Measurements from ENCODE around the gene ISYNA1. TPM values are rescaled to one million over a fixed set of nuclear protein-coding genes. Genes with fewer than 3 reads are reported as not detected.
"Not testable (repeated sequence)": the region's sequence is repeated elsewhere in the genome, so short reads cannot be mapped to it uniquely, and the experiment has no call there.

Gene ISYNA1
- total and polyA plus RNA-seq, 9 donors: 85.8 to 221 (median 165) TPM

DNA sequence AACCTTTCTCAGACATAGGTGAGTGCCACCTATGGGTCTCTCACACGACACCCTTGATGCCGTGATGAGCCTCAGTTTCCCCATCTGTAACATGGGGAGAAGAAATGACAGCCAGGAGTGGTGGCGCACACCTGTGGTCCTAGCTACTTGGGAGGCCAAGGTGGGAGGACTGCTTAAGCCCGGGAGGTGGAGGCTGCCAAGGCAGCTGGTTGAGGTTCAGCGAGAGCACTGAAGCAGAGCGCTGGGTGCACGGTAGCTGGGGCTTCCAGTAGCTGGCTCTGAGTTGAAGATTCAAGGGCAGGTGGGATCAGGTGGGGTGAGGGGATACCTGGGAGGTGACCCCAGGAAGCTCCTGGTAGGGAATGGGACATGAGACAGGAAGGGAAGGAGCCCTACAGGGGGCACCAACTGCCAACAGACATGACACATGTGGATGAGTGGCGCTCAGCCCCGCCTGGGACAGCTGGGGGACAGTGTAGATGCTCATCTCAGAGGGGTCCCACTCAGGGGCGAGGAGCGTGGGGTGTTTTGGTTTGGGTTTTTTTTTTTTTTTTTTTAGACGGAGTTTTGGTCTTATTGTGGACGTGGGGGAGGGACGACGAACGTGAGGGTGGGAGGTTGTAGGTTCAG lies 25.2 kb downstream of the ISYNA1 start:
- Histone ChIP-seq H3K9me3 (replicated peaks; ENCODE audit: control insufficient read depth, low read depth, low read length) (no peaks in the 10 kb centered on the region), H3K27me3 (ENCODE audit: control insufficient read depth, insufficient read depth, low read length) (peaks cover 2% of the 10 kb centered on the region), H3K4me1 (ENCODE audit: control insufficient read depth, insufficient read depth, low read length) (peaks cover 43% of the 10 kb centered on the region), H3K27ac (ENCODE audit: low read length) (no peak overlapping the region), H3K4me3 (ENCODE audit: low read length) (no peak overlapping the region), H3K36me3 (ENCODE audit: control insufficient read depth, insufficient read depth, low read length) (no peaks in the 10 kb centered on the region)
- 79% methylated on average over 15 of the region's 16 CpGs for WGBS (ENCODE audit: insufficient coverage)
- DNase-seq: peak; percentile 29

DNA sequence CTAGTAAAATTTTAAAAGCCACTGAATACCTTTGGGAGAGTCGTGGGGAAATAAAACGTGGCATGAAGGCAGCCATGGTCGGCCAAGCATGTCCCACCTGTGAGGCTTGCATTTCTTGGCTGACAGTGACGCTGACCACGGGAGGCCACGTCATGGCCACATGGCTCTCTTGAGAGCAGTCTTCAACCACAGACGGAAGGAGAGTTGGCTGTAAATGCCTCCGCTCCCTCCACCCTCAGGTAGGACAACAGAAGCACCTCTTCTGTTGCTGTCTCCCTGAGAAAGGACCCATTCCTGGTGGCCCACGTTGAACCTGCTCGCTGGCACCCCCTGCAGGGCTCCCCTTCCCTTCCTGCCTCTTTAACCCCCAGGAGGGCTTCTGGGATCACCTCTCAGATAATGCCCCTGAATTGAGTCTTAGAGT lies 29.9 kb downstream of the ISYNA1 start:
- DNase-seq: no peak
- no peaks in the 10 kb centered on the region for H3K27me3 ChIP-seq (ENCODE audit: control insufficient read depth, insufficient read depth, low read length)
- H3K4me3 ChIP-seq (ENCODE audit: low read length): no peak overlapping the region
- H3K9me3 ChIP-seq (replicated peaks; ENCODE audit: control insufficient read depth, low read depth, low read length): no peaks in the 10 kb centered on the region
- H3K36me3 ChIP-seq (ENCODE audit: control insufficient read depth, insufficient read depth, low read length): no peaks in the 10 kb centered on the region
- WGBS (ENCODE audit: insufficient coverage): 28% methylated on average over 10 of the region's 10 CpGs
- H3K4me1 ChIP-seq (ENCODE audit: control insufficient read depth, insufficient read depth, low read length): peaks cover 16% of the 10 kb centered on the region
- H3K27ac ChIP-seq (ENCODE audit: low read length): no peak overlapping the region

DNA sequence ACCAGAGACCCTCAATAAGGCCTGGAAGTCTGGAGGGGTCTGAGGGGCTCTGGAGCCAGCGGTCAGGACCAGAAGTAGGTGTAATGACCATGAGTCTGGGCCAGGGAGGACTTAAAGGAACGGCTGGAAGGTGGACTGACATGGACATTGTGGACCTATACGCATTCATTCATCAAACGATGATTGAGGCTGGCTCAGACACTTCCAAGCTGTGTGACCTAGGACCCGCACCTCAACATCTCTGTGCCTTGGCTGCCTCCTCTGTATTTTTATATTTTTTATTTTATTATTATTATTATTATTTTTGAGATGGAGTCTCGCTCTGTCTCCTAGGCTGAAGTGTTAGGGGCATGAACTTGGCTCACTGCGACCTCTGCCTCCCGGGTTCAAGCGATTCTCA lies 31.2 kb downstream of the ISYNA1 start:
- Histone ChIP-seq H3K27ac (ENCODE audit: low read length) (no peak overlapping the region), H3K27me3 (ENCODE audit: control insufficient read depth, insufficient read depth, low read length) (no peaks in the 10 kb centered on the region), H3K4me1 (ENCODE audit: control insufficient read depth, insufficient read depth, low read length) (peaks cover 25% of the 10 kb centered on the region), H3K4me3 (ENCODE audit: low read length) (no peak overlapping the region), H3K9me3 (replicated peaks; ENCODE audit: control insufficient read depth, low read depth, low read length) (no peaks in the 10 kb centered on the region), H3K36me3 (ENCODE audit: control insufficient read depth, insufficient read depth, low read length) (no peaks in the 10 kb centered on the region)
- no peak for DNase-seq
- 95% methylated on average over 4 of the region's 9 CpGs for WGBS (ENCODE audit: insufficient coverage)

DNA sequence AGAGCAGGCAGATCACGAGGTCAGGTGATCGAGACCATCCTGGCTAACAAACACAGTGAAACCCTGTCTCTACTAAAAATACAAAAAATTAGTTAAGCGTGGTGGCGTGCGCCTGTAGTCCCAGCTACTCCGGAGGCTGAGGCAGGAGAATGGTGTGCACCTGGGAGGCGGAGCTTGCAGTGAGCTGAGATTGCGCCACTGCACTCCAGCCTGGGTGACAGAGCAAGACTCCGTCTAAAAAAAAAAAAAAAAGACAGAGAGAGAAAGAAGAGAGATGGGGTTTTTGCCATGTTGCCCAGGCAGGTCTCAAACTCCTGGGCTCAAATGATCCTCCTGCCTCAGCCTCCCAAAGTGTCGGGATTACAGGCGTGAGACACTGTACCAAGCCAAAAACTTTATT lies 32.2 kb downstream of the ISYNA1 start:
- not testable (repeated sequence) for H3K27ac ChIP-seq (ENCODE audit: low read length); H3K9me3 ChIP-seq (replicated peaks; ENCODE audit: control insufficient read depth, low read depth, low read length); H3K36me3 ChIP-seq (ENCODE audit: control insufficient read depth, insufficient read depth, low read length); DNase-seq; H3K27me3 ChIP-seq (ENCODE audit: control insufficient read depth, insufficient read depth, low read length); H3K4me3 ChIP-seq (ENCODE audit: low read length)
- peaks cover 29% of the 10 kb centered on the region for H3K4me1 ChIP-seq (ENCODE audit: control insufficient read depth, insufficient read depth, low read length)
- 92% methylated on average over 2 of the region's 11 CpGs for whole genome bisulfite sequencing (ENCODE audit: insufficient coverage)

DNA sequence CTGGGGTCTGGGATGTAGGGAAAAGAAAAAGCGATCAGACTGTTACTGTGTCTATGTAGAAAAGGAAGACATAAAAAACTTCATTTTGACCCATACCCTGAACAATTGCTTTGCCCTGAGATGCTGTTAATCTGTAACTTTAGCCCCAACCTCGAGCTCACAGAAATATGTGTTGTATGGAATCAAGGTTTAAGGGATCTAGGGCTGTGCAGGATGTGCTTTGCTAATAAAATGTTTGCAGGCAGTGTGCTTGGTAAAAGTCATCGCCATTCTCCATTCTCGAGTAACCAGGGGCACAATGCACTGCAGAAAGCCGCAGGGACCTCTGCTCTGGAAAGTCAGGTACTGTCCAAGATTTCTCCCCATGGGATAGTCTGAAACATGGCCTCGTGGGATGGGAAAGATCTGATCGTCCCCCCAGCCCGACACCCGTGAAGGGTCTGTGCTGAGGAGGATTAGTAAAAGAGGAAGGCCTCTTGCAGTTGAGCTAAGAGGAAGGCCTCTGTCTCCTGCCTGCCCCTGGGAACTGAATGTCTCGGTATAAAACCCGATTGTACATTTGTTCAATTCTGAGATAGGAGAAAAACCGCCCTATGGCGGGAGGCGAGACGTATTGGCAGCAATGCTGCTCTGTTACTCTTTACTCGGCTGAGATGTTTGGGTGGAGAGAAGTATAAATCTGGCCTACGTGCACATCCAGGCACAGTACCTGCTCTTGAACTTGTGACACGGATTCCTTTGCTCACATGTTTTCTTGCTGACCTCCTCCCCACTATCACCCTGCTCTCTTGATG lies 35.3 kb downstream of the ISYNA1 start:
- H3K27me3 ChIP-seq (ENCODE audit: control insufficient read depth, insufficient read depth, low read length); H3K9me3 ChIP-seq (replicated peaks; ENCODE audit: control insufficient read depth, low read depth, low read length); H3K36me3 ChIP-seq (ENCODE audit: control insufficient read depth, insufficient read depth, low read length); H3K4me3 ChIP-seq (ENCODE audit: low read length); DNase-seq: not testable (repeated sequence)
- Histone ChIP-seq H3K4me1 (ENCODE audit: control insufficient read depth, insufficient read depth, low read length) (peaks cover 25% of the 10 kb centered on the region), H3K27ac (ENCODE audit: low read length) (peak overlapping the region; percentile 84)
- 56% methylated on average over 4 of the region's 18 CpGs for WGBS (ENCODE audit: insufficient coverage)

DNA sequence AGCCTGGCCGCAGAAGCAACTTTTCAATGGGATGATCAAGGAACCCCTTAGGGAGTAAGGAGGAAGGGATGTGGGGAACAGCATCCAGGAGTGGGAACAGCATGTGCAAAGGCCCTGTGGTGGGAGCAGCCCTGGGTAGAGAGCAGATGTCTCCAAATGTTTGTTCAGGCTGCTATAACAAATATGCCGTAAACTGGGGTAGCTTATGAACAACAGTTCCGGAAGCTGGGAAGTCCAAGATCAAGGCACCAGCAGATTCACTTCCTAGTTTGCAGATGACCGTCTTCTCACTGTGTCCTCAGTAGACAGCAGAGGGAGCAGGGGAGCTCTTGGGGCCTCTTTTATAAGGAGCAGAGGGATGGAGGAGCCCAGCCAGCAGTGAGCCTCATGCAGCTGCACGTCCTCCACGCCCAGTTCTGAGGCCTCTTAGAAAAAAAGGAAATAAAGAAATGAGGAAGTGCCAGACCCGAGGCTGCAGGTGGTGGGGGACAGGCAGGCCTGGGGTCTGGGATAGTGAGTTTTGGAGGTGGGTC lies 36.3 kb downstream of the ISYNA1 start:
- Histone ChIP-seq H3K4me1 (ENCODE audit: control insufficient read depth, insufficient read depth, low read length) (peaks cover 33% of the 10 kb centered on the region), H3K27me3 (ENCODE audit: control insufficient read depth, insufficient read depth, low read length) (peaks cover 14% of the 10 kb centered on the region), H3K36me3 (ENCODE audit: control insufficient read depth, insufficient read depth, low read length) (no peaks in the 10 kb centered on the region), H3K27ac (ENCODE audit: low read length) (peak overlapping the region; percentile 84), H3K9me3 (replicated peaks; ENCODE audit: control insufficient read depth, low read depth, low read length) (no peaks in the 10 kb centered on the region), H3K4me3 (ENCODE audit: low read length) (no peak overlapping the region)
- DNase-seq: peak; percentile 96
- WGBS (ENCODE audit: insufficient coverage): 23% methylated on average over 6 of the region's 7 CpGs

DNA sequence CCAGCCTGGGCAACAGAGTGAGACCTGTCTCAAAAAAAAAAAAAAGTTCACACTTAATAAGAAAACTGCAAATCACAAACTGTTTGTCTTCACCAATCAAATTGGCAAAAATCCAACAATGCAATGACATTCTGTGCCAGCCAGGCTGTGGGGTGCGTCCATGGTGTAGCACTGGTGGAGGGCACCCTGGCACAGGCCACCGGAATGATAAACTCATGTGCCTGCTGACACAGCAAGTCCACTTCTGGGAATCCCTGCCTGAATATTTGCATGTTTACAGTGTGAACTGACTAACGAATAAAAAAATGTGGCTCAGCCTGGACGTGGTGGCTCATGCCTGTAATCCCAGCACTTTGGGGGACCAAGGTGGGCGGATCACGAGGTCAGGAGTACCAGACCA lies 38.9 kb downstream of the ISYNA1 start:
- Histone ChIP-seq H3K27ac (ENCODE audit: low read length) (no peak overlapping the region), H3K4me1 (ENCODE audit: control insufficient read depth, insufficient read depth, low read length) (peaks cover 34% of the 10 kb centered on the region), H3K9me3 (replicated peaks; ENCODE audit: control insufficient read depth, low read depth, low read length) (no peaks in the 10 kb centered on the region), H3K27me3 (ENCODE audit: control insufficient read depth, insufficient read depth, low read length) (peaks cover 17% of the 10 kb centered on the region), H3K4me3 (ENCODE audit: low read length) (no peak overlapping the region), H3K36me3 (ENCODE audit: control insufficient read depth, insufficient read depth, low read length) (no peaks in the 10 kb centered on the region)
- DNase-seq: peak; percentile 49
- WGBS (ENCODE audit: insufficient coverage): 68% methylated on average over 6 of the region's 6 CpGs

DNA sequence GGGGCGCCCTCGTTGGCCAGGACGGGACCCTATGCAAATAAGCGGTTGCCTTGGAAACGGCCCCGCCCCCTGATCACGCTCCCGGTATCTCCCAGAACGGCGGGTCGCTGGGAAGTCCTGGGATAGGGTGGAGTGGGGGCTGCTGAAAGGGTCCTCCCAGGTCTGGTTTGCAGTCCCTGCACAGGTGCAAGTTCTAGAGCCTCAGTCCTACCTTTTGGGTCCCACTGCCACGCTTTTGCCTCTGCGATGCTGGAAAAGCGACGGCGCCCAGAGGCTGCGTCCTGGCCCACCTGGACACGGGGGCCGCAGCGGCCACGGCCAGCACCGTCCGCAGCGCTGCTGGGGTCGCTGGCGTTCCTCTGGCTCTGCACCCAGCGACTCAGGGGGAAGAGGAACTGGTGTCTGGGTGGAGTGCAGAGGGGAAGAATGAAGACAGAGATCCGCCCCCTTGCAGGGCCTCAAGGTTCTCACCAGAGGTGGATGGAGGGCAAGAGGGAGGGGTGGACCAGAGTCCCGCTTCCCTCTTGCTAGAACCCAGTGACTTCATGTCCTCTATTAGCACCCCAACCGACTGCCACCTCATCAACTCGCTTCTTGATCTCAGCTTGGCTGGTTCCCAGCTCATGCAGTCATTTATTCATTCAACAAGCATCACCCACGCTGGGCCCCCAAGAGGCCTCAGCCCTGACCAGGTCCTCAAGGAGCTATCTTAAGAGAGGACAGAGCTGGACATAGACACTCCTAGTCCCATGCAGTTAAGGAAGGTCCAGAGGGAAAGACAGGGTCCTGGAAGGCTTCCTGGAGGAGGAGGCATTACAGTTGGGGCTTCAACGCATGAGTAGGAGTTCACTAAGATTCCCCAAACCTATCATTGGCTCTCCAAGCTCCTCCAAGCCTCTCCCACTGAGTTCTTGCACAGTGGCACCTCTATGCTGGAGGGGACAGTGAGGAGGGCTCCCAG lies 40.4 kb downstream of the ISYNA1 start, which contains the start of gene LRRC25:
Gene LRRC25 (minus strand): TSS at position 381 of the 961 bp plus-strand sequence. CDS start 659 bp downstream, outside the sequence.
- 10% methylated on average over 20 of the region's 33 CpGs for WGBS (ENCODE audit: insufficient coverage)
- H3K4me1 ChIP-seq (ENCODE audit: control insufficient read depth, insufficient read depth, low read length): peaks cover 22% of the 10 kb centered on the region
- peak; percentile 76 for DNase-seq
- H3K9me3 ChIP-seq (replicated peaks; ENCODE audit: control insufficient read depth, low read depth, low read length): no peaks in the 10 kb centered on the region
- H3K27me3 ChIP-seq (ENCODE audit: control insufficient read depth, insufficient read depth, low read length): peaks cover 17% of the 10 kb centered on the region
- H3K27ac ChIP-seq (ENCODE audit: low read length): no peak within 1 kb of the TSS
- peak within 1 kb of the TSS; percentile 26 for H3K4me3 ChIP-seq (ENCODE audit: low read length)
- H3K36me3 ChIP-seq (ENCODE audit: control insufficient read depth, insufficient read depth, low read length): no peaks in the 10 kb centered on the region

DNA sequence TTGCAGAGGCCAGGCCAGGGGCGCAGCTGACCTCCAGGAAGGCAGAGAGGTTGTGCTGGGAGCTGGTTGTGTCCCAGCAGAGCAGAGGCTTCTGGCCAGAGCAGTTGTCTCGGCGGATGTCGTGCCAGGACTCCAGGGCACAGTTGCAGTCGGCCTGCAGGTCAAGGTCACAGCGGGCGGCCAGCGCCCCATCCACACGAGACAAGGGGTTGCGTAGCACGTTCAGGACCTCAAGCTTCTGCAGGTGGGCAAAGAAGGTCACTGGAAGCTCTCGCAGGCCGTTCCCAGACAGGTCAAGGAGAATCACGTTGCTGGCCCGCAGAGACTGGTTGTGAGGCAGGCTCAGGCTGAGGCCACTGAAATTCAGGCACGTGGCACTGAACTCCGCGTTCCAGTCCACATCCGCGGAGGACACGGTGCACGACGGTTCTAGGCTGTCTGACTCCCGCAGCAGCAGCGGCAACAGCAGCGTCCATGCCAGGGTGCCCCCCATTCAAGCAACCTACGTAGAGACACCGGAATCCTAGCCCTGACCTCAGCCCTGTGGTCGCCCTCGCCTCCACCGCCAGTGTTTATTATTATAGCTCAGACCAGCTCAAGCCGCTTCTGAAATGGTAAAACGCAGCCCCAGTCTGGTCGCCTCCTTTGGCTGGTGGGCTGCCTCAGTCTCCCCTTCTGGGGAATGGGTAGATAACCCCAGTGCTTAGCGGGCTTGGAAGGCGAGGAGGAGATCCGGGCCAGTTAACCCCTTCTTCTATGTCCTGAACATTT lies 41.3 kb downstream of the ISYNA1 start:
- H3K27ac ChIP-seq (ENCODE audit: low read length): no peak overlapping the region
- H3K4me1 ChIP-seq (ENCODE audit: control insufficient read depth, insufficient read depth, low read length): peaks cover 15% of the 10 kb centered on the region
- no peaks in the 10 kb centered on the region for H3K9me3 ChIP-seq (replicated peaks; ENCODE audit: control insufficient read depth, low read depth, low read length)
- H3K27me3 ChIP-seq (ENCODE audit: control insufficient read depth, insufficient read depth, low read length): peaks cover 17% of the 10 kb centered on the region
- 62% methylated on average over 37 of the region's 37 CpGs for WGBS (ENCODE audit: insufficient coverage)
- H3K36me3 ChIP-seq (ENCODE audit: control insufficient read depth, insufficient read depth, low read length): no peaks in the 10 kb centered on the region
- no peak for DNase-seq
- H3K4me3 ChIP-seq (ENCODE audit: low read length): peak overlapping the region; percentile 26
